ENCODE results near the gene AMHR2. TPM values are rescaled to one million over a fixed set of nuclear protein-coding genes. Genes with fewer than 3 reads are reported as not detected.
"Not testable (repeated sequence)": the region's sequence is repeated elsewhere in the genome, so short reads cannot be mapped to it uniquely, and the experiment has no call there.

The AMHR2 gene
- total RNA-seq, 1 experiment from 2014 or later: not detected

- no peaks in the 10 kb centered on the region for H3K27me3 ChIP-seq (ENCODE audit: insufficient read depth, low read depth)
- intact Hi-C loops (cut with micrococcal nuclease; ENCODE audit: unreplicated experiment): no loop called here
- POLR2A ChIA-PET (ENCODE audit: unreplicated experiment): interaction anchor here (0.6 to 0.7 kb wide), 4 partner anchors 13 to 385 kb away, joined by 3 to 9 read pairs (median 6); no protein-coding TSS in a partner anchor
Measured at GRCh38 chr12:53414756-53415417, 8.8 kb upstream of the AMHR2 start.

DNA sequence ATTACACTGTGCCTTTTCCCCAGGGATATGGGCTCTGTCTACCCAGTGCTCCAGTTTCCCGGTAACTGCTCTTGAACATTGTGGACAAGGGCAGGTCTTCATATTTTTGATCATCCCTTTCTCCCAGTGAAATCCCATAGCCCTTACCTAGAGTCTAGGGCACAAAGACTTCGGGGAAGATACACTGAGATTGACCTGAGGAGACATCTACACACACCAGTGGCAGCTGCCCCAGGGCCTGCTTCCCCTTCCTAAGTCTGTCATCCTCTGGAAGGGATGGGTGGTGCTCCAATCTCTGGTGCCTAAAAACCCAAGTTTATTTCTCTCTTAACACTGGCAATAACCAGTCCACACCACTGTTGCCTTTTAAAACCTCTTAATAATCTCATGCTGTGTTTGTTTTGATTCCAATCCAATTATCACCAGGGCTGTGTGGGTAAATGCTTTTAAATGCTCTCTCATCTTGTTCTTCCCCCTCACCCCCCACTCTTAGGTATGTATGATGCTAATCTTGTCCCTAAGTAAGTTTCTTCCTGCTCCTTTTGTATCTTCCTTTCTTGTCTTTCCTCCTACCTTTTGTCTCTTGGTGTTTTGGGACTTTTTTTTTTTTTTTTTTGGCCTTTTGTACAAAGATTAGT is 7.8 kb upstream of the AMHR2 start:
- H2AFZ ChIP-seq; DNase-seq; POLR2A ChIA-PET (ENCODE audit: unreplicated experiment); BruUV-seq (replicated peaks); H3K4me2 ChIP-seq; H3K27me3 ChIP-seq (ENCODE audit: insufficient read depth, low read depth); H3K9me2 ChIP-seq (ENCODE audit: insufficient read depth); H3K9me3 ChIP-seq (ENCODE audit: insufficient read depth, low read depth); H3K27ac ChIP-seq; intact Hi-C loops (cut with micrococcal nuclease; ENCODE audit: unreplicated experiment); H3K79me2 ChIP-seq (ENCODE audit: low read depth); H4K20me1 ChIP-seq (ENCODE audit: insufficient read depth); H3K4me3 ChIP-seq: not testable (repeated sequence)
- peaks cover 16% of the 10 kb centered on the region for H3K4me1 ChIP-seq (replicated peaks; ENCODE audit: insufficient read depth)
- peaks cover 21% of the 10 kb centered on the region for H3K36me3 ChIP-seq (ENCODE audit: low read depth)
- CTCF ChIA-PET: interaction anchor here (0.6 kb wide), 1 partner anchor 62 kb away, joined by 5 read pairs; no protein-coding TSS in a partner anchor
- H3F3A ChIP-seq (ENCODE audit: insufficient read depth, low read depth): peaks cover 60% of the 10 kb centered on the region

More at GRCh38 chr12:53414756-53415417, 8.8 kb upstream of the AMHR2 start:
- CTCF ChIA-PET: no interaction called here
- Histone ChIP-seq H3K4me2 (no peak overlapping the region), H3K4me3 (no peak overlapping the region), H2AFZ (no peak overlapping the region), H3K27ac (no peak overlapping the region), H3F3A (ENCODE audit: insufficient read depth, low read depth) (peaks cover 52% of the 10 kb centered on the region), H3K36me3 (ENCODE audit: low read depth) (peaks cover 23% of the 10 kb centered on the region), H3K9me2 (ENCODE audit: insufficient read depth) (no peaks in the 10 kb centered on the region), H3K9me3 (ENCODE audit: insufficient read depth, low read depth) (no peaks in the 10 kb centered on the region), H3K79me2 (ENCODE audit: low read depth) (no peaks in the 10 kb centered on the region), H3K4me1 (replicated peaks; ENCODE audit: insufficient read depth) (peaks cover 7% of the 10 kb centered on the region; the same call in 1 of the 2 replicates), H4K20me1 (ENCODE audit: insufficient read depth) (no peaks in the 10 kb centered on the region)
- BruUV-seq (replicated peaks): TSS peak; percentile 4
- DNase-seq: no peak
- TF ChIP-seq EZH2 (IDR thresholded peaks at IDR 0.05; ENCODE audit: low read depth) (no peak), CTCF (conservative IDR thresholded peaks at IDR 0.05) (no peak)

DNA sequence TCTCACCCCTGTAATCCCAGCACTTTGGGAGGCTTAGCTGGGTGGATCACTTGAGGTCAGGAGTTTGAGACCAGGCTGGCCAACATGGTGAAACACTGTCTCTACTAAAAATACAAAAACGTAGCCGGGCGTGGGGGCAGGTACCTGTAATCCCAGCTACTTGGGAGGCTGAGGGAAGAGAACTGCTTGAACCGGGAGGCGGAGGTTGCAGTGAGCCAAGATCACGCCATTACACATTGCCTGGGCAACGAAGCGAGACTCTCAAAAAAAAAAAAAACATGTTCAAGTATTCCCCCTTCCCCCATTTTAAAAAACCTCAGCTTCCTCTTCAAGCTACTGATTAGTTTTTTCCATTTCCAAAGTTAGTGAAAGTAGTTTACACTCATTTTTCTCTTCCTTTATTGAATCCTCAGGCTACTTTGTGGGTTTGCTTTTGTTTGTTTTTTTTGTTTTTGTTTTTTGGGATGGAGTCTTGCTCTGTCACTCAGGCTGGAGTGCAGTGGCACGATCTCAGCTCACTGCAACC is 6.3 kb upstream of the AMHR2 start:
- H2AFZ ChIP-seq; H3K36me3 ChIP-seq (ENCODE audit: low read depth); H3K4me3 ChIP-seq; H3K4me2 ChIP-seq; BruUV-seq (replicated peaks); H3K27me3 ChIP-seq (ENCODE audit: insufficient read depth, low read depth); H3K27ac ChIP-seq; H3K79me2 ChIP-seq (ENCODE audit: low read depth); H3K9me3 ChIP-seq (ENCODE audit: insufficient read depth, low read depth); H4K20me1 ChIP-seq (ENCODE audit: insufficient read depth); H3K9me2 ChIP-seq (ENCODE audit: insufficient read depth); intact Hi-C loops (cut with micrococcal nuclease; ENCODE audit: unreplicated experiment); DNase-seq: not testable (repeated sequence)
- POLR2A ChIA-PET (ENCODE audit: unreplicated experiment): interaction anchor here (0.6 to 0.7 kb wide), 2 partner anchors 17 to 76 kb away, joined by 4 to 6 read pairs; no protein-coding TSS in a partner anchor
- CTCF ChIA-PET: interaction anchor here (0.6 to 0.7 kb wide), 3 partner anchors 23 to 64 kb away, joined by 3 to 9 read pairs (median 4); no protein-coding TSS in a partner anchor
- peaks cover 21% of the 10 kb centered on the region for H3K4me1 ChIP-seq (replicated peaks; ENCODE audit: insufficient read depth)
- peaks cover 58% of the 10 kb centered on the region for H3F3A ChIP-seq (ENCODE audit: insufficient read depth, low read depth)

DNA sequence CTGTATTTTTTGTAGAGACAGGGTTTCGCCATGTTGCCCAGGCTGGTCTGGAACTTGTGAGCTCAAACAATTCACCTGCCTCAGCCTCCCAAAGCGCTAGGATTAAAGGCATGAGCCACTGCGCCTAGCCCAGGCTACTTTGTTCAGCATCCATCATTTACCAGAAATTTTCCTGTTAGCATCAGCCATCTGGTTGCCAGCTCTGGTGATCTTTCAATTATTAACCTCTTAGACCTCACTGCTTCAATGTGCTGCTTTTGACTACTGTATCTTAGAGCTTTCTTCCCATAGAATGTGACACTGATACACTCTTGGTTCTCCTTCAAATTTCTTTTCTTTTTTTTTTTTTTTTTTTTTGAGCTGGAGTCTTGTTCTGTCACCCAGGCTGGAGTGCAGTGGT is 5.4 kb upstream of the AMHR2 start:
- H3K27ac ChIP-seq: no peak overlapping the region
- BruUV-seq (replicated peaks): no TSS peak
- ChIA-PET POLR2A (ENCODE audit: unreplicated experiment) (interaction anchor here (0.6 to 0.8 kb wide), 3 partner anchors 35 to 93 kb away, joined by 3 to 15 read pairs (median 8); no protein-coding TSS in a partner anchor), CTCF (interaction anchor here (0.6 kb wide), 2 partner anchors 81 to 96 kb away, joined by 3 read pairs; no protein-coding TSS in a partner anchor)
- TF ChIP-seq EZH2 (IDR thresholded peaks at IDR 0.05; ENCODE audit: low read depth) (no peak), CTCF (conservative IDR thresholded peaks at IDR 0.05) (no peak)
- H3K4me2 ChIP-seq: no peak overlapping the region
- no peak for DNase-seq
- peaks cover 55% of the 10 kb centered on the region for H3F3A ChIP-seq (ENCODE audit: insufficient read depth, low read depth)
- intact Hi-C loops (cut with micrococcal nuclease; ENCODE audit: unreplicated experiment): no loop called here
- no peak overlapping the region for H2AFZ ChIP-seq
- H4K20me1 ChIP-seq (ENCODE audit: insufficient read depth): no peaks in the 10 kb centered on the region
- H3K36me3 ChIP-seq (ENCODE audit: low read depth): peaks cover 6% of the 10 kb centered on the region; the same call in 1 of the 2 replicates
- H3K9me3 ChIP-seq (ENCODE audit: insufficient read depth, low read depth): no peaks in the 10 kb centered on the region
- H3K9me2 ChIP-seq (ENCODE audit: insufficient read depth): no peaks in the 10 kb centered on the region
- H3K27me3 ChIP-seq (ENCODE audit: insufficient read depth, low read depth): no peaks in the 10 kb centered on the region
- no peaks in the 10 kb centered on the region for H3K79me2 ChIP-seq (ENCODE audit: low read depth)
- H3K4me3 ChIP-seq: no peak overlapping the region
- H3K4me1 ChIP-seq (replicated peaks; ENCODE audit: insufficient read depth): peaks cover 21% of the 10 kb centered on the region

Measured in PC-9 (cell line).